Ammon's horn (tissue), 1 donor: ENCODE results near the gene IGLL5.
"Not testable (repeated sequence)": the region's sequence is repeated elsewhere in the genome, so short reads cannot be mapped to it uniquely, and the experiment has no call there.

Experiments
- DNase-seq: peaks from one replicate; pipeline ENCODE4 v3.0.0-alpha.2; 2016; ENCODE audit warnings: low spot score

IGLL5 gene

GRCh38 chr22:22914726-22915669, 27.4 kb downstream of the IGLL5 start:
- no peak for DNase-seq

GRCh38 chr22:22915670-22916035, 28.0 kb downstream of the IGLL5 start:
- no peak for DNase-seq

- no peak for DNase-seq
Observed at GRCh38 chr22:22916215-22916951, 28.8 kb downstream of the IGLL5 start.

- DNase-seq = no peak
Observed at GRCh38 chr22:22916952-22917290, 29.3 kb downstream of the IGLL5 start.

GRCh38 chr22:22917377-22917776, 29.8 kb downstream of the IGLL5 start:
- DNase-seq = no peak

- DNase-seq = no peak
Observed at GRCh38 chr22:22918297-22918965, 30.8 kb downstream of the IGLL5 start.

GRCh38 chr22:22919041-22919440, 31.4 kb downstream of the IGLL5 start:
- no peak for DNase-seq

- no peak for DNase-seq
Observed at GRCh38 chr22:22920104-22920654, 32.6 kb downstream of the IGLL5 start.

- DNase-seq = no peak
Observed at GRCh38 chr22:22920910-22921550, 33.4 kb downstream of the IGLL5 start.

GRCh38 chr22:22921575-22921974, 34.0 kb downstream of the IGLL5 start:
- DNase-seq = no peak

GRCh38 chr22:22922092-22922953, 34.7 kb downstream of the IGLL5 start:
- not testable (repeated sequence) for DNase-seq

- no peak for DNase-seq
Observed at GRCh38 chr22:22922954-22923319, 35.3 kb downstream of the IGLL5 start.

- no peak for DNase-seq
Observed at GRCh38 chr22:22923379-22923778, 35.8 kb downstream of the IGLL5 start.

- no peak for DNase-seq
Observed at GRCh38 chr22:22923930-22924329, 36.3 kb downstream of the IGLL5 start.

- no peak for DNase-seq
Observed at GRCh38 chr22:22924369-22925145, 36.9 kb downstream of the IGLL5 start.

GRCh38 chr22:22925146-22925804, 37.7 kb downstream of the IGLL5 start:
- DNase-seq = no peak

- DNase-seq = no peak
Observed at GRCh38 chr22:22925805-22926369, 38.3 kb downstream of the IGLL5 start.

GRCh38 chr22:22926370-22927195, 39.0 kb downstream of the IGLL5 start:
- no peak for DNase-seq
